Hematopoietic multipotent progenitor cell treated with erythropoietin and hydrocortisone succinate and interleukin-3 and kit ligand, for 17 days (in vitro differentiated cells): ENCODE data around the gene PXMP2.
"Not testable (repeated sequence)": the region's sequence is repeated elsewhere in the genome, so short reads cannot be mapped to it uniquely, and the experiment has no call there.

Source experiments
- DNase-seq: peaks from one replicate; pipeline ENCODE4 v3.0.0-alpha.2; 2015; ENCODE audit warnings: low spot score

The PXMP2 gene

GRCh38 chr12:132753670-132754069 lies 66.3 kb downstream of the PXMP2 start:
- not testable (repeated sequence) for DNase-seq

GRCh38 chr12:132754160-132754932 lies 67.0 kb downstream of the PXMP2 start:
- no peak for DNase-seq
